ENCODE data around the gene BLCAP.

BLCAP gene

GRCh38 chr20:37567671-37568588 is 40.3 kb upstream of the BLCAP start:
- no peak overlapping the region for H3K18ac ChIP-seq (ENCODE audit: low read depth in 1 of 2, low read length in 2 of 2)
- H3K9ac ChIP-seq (ENCODE audit: low read length) = no peak overlapping the region
- no peaks in the 10 kb centered on the region for H3K79me1 ChIP-seq (replicated peaks; ENCODE audit: low read length, poor library complexity, severe bottlenecking)
- H3K4me2 ChIP-seq (ENCODE audit: low read length, poor library complexity, severe bottlenecking) = no peak overlapping the region
- no peak overlapping the region for H3K4ac ChIP-seq (ENCODE audit: low read depth in 1 of 2, low read length in 2 of 2)
- H2BK12ac ChIP-seq (ENCODE audit: low read length in 2 of 2) = no peak overlapping the region
- H3K27me3 ChIP-seq (ENCODE audit: control insufficient read depth in 1 of 2, insufficient read depth in 1 of 2, low read length in 2 of 2) = peaks cover 66 to 84% of the 10 kb centered on the region in 2 experiments
- H2AK5ac ChIP-seq (ENCODE audit: low read length, severe bottlenecking) = no peak overlapping the region
- no peak overlapping the region for H2BK15ac ChIP-seq (ENCODE audit: low read depth, poor library complexity, severe bottlenecking)
- no peak overlapping the region for H2BK120ac ChIP-seq (ENCODE audit: low read depth, low read length)
- no peak overlapping the region for H3K14ac ChIP-seq (ENCODE audit: low read length in 2 of 2)
- H3K27ac ChIP-seq (ENCODE audit: low read length, poor library complexity, severe bottlenecking) = no peak overlapping the region
- H4K8ac ChIP-seq (ENCODE audit: low read length) = no peak overlapping the region
- H3K36me3 ChIP-seq (ENCODE audit: control insufficient read depth in 1 of 2, insufficient read depth in 2 of 2, low read depth in 1 of 2, low read length in 2 of 2) = no peaks in the 10 kb centered on the region
- H3K23ac ChIP-seq (ENCODE audit: low read length in 2 of 2) = no peak overlapping the region
- no peaks in the 10 kb centered on the region for H3K9me3 ChIP-seq (ENCODE audit: control insufficient read depth, low read length)
- H2AFZ ChIP-seq (ENCODE audit: low read depth, low read length) = no peak overlapping the region
- peaks cover 7% of the 10 kb centered on the region for H3K4me1 ChIP-seq (ENCODE audit: control insufficient read depth, insufficient read depth, low read depth, low read length)
- no peak overlapping the region for H2BK5ac ChIP-seq (ENCODE audit: low read depth, low read length, poor library complexity, severe bottlenecking)
- no peak for DNase-seq
- no peak overlapping the region for H4K91ac ChIP-seq (ENCODE audit: low read length)
- 10% methylated on average over 4 of the region's 13 CpGs for WGBS
- H3K4me3 ChIP-seq (ENCODE audit: insufficient read depth in 1 of 2, low read depth in 1 of 2, low read length in 2 of 2) = no peak overlapping the region

GRCh38 chr20:37567331-37567665 is 39.6 kb upstream of the BLCAP start:
- no peak overlapping the region for H4K91ac ChIP-seq (ENCODE audit: low read length)
- no peak overlapping the region for H3K4ac ChIP-seq (ENCODE audit: low read depth in 1 of 2, low read length in 2 of 2)
- H3K79me1 ChIP-seq (replicated peaks; ENCODE audit: low read length, poor library complexity, severe bottlenecking) = no peaks in the 10 kb centered on the region
- no peak for DNase-seq
- H3K23ac ChIP-seq (ENCODE audit: low read length in 2 of 2) = no peak overlapping the region
- H4K8ac ChIP-seq (ENCODE audit: low read length) = no peak overlapping the region
- no peak overlapping the region for H2BK5ac ChIP-seq (ENCODE audit: low read depth, low read length, poor library complexity, severe bottlenecking)
- H2BK120ac ChIP-seq (ENCODE audit: low read depth, low read length) = no peak overlapping the region
- no peaks in the 10 kb centered on the region for H3K36me3 ChIP-seq (ENCODE audit: control insufficient read depth in 1 of 2, insufficient read depth in 2 of 2, low read depth in 1 of 2, low read length in 2 of 2)
- no peak overlapping the region for H2BK12ac ChIP-seq (ENCODE audit: low read length in 2 of 2)
- H3K27me3 ChIP-seq (ENCODE audit: control insufficient read depth in 1 of 2, insufficient read depth in 1 of 2, low read length in 2 of 2) = peaks cover 72 to 90% of the 10 kb centered on the region in 2 experiments
- no peaks in the 10 kb centered on the region for H3K9me3 ChIP-seq (ENCODE audit: control insufficient read depth, low read length)
- no peak overlapping the region for H3K9ac ChIP-seq (ENCODE audit: low read length)
- WGBS = 23% methylated on average over 6 of the region's 7 CpGs
- no peak overlapping the region for H3K14ac ChIP-seq (ENCODE audit: low read length in 2 of 2)
- no peak overlapping the region for H3K27ac ChIP-seq (ENCODE audit: low read length, poor library complexity, severe bottlenecking)
- H2BK15ac ChIP-seq (ENCODE audit: low read depth, poor library complexity, severe bottlenecking) = no peak overlapping the region
- no peak overlapping the region for H3K4me3 ChIP-seq (ENCODE audit: insufficient read depth in 1 of 2, low read depth in 1 of 2, low read length in 2 of 2)
- H3K4me1 ChIP-seq (ENCODE audit: control insufficient read depth, insufficient read depth, low read depth, low read length) = peaks cover 7% of the 10 kb centered on the region
- H2AK5ac ChIP-seq (ENCODE audit: low read length, severe bottlenecking) = no peak overlapping the region
- H3K18ac ChIP-seq (ENCODE audit: low read depth in 1 of 2, low read length in 2 of 2) = no peak overlapping the region
- no peak overlapping the region for H2AFZ ChIP-seq (ENCODE audit: low read depth, low read length)
- no peak overlapping the region for H3K4me2 ChIP-seq (ENCODE audit: low read length, poor library complexity, severe bottlenecking)

- H3K79me1 ChIP-seq (replicated peaks; ENCODE audit: low read length, poor library complexity, severe bottlenecking) = no peaks in the 10 kb centered on the region
Measured at GRCh38 chr20:37566590-37567330, 39.1 kb upstream of the BLCAP start.

GRCh38 chr20:37565134-37565811 is 37.6 kb upstream of the BLCAP start:
- Histone ChIP-seq H2AK5ac (ENCODE audit: low read length, severe bottlenecking) (no peak overlapping the region), H2BK120ac (ENCODE audit: low read depth, low read length) (no peak overlapping the region), H3K9ac (ENCODE audit: low read length) (no peak overlapping the region), H3K9me3 (ENCODE audit: control insufficient read depth, low read length) (no peaks in the 10 kb centered on the region), H3K23ac (ENCODE audit: low read length in 2 of 2) (no peak overlapping the region), H2BK12ac (ENCODE audit: low read length in 2 of 2) (no peak overlapping the region), H4K91ac (ENCODE audit: low read length) (no peak overlapping the region), H3K4ac (ENCODE audit: low read depth in 1 of 2, low read length in 2 of 2) (no peak overlapping the region), H3K18ac (ENCODE audit: low read depth in 1 of 2, low read length in 2 of 2) (no peak overlapping the region), H3K27me3 (ENCODE audit: control insufficient read depth in 1 of 2, insufficient read depth in 1 of 2, low read length in 2 of 2) (peaks cover 68 to 81% of the 10 kb centered on the region in 2 experiments), H2BK5ac (ENCODE audit: low read depth, low read length, poor library complexity, severe bottlenecking) (no peak overlapping the region), H3K4me1 (ENCODE audit: control insufficient read depth, insufficient read depth, low read depth, low read length) (peaks cover 7% of the 10 kb centered on the region), H3K14ac (ENCODE audit: low read length in 2 of 2) (no peak overlapping the region), H2BK15ac (ENCODE audit: low read depth, poor library complexity, severe bottlenecking) (no peak overlapping the region), H2AFZ (ENCODE audit: low read depth, low read length) (no peak overlapping the region), H4K8ac (ENCODE audit: low read length) (no peak overlapping the region), H3K27ac (ENCODE audit: low read length, poor library complexity, severe bottlenecking) (no peak overlapping the region), H3K4me2 (ENCODE audit: low read length, poor library complexity, severe bottlenecking) (no peak overlapping the region), H3K36me3 (ENCODE audit: control insufficient read depth in 1 of 2, insufficient read depth in 2 of 2, low read depth in 1 of 2, low read length in 2 of 2) (no peaks in the 10 kb centered on the region), H3K4me3 (ENCODE audit: insufficient read depth in 1 of 2, low read depth in 1 of 2, low read length in 2 of 2) (no peak overlapping the region), H3K79me1 (replicated peaks; ENCODE audit: low read length, poor library complexity, severe bottlenecking) (no peaks in the 10 kb centered on the region)
- 75% methylated on average over 12 of the region's 14 CpGs for WGBS
- no peak for DNase-seq

More at GRCh38 chr20:37566590-37567330, 39.1 kb upstream of the BLCAP start:
- no peak overlapping the region for H2AFZ ChIP-seq (ENCODE audit: low read depth, low read length)
- no peak overlapping the region for H3K9ac ChIP-seq (ENCODE audit: low read length)
- H3K18ac ChIP-seq (ENCODE audit: low read depth in 1 of 2, low read length in 2 of 2) = no peak overlapping the region
- H4K91ac ChIP-seq (ENCODE audit: low read length) = no peak overlapping the region
- no peak overlapping the region for H3K4me2 ChIP-seq (ENCODE audit: low read length, poor library complexity, severe bottlenecking)
- no peak for DNase-seq
- H3K27me3 ChIP-seq (ENCODE audit: control insufficient read depth in 1 of 2, insufficient read depth in 1 of 2, low read length in 2 of 2) = peaks cover 72 to 91% of the 10 kb centered on the region in 2 experiments
- H2AK5ac ChIP-seq (ENCODE audit: low read length, severe bottlenecking) = no peak overlapping the region
- no peak overlapping the region for H3K27ac ChIP-seq (ENCODE audit: low read length, poor library complexity, severe bottlenecking)
- H2BK12ac ChIP-seq (ENCODE audit: low read length in 2 of 2) = no peak overlapping the region
- no peak overlapping the region for H2BK5ac ChIP-seq (ENCODE audit: low read depth, low read length, poor library complexity, severe bottlenecking)
- no peak overlapping the region for H3K23ac ChIP-seq (ENCODE audit: low read length in 2 of 2)
- H4K8ac ChIP-seq (ENCODE audit: low read length) = no peak overlapping the region
- H3K4ac ChIP-seq (ENCODE audit: low read depth in 1 of 2, low read length in 2 of 2) = no peak overlapping the region
- no peak overlapping the region for H3K4me3 ChIP-seq (ENCODE audit: insufficient read depth in 1 of 2, low read depth in 1 of 2, low read length in 2 of 2)
- 84% methylated on average over 4 of the region's 5 CpGs for WGBS
- no peak overlapping the region for H3K14ac ChIP-seq (ENCODE audit: low read length in 2 of 2)
- H3K9me3 ChIP-seq (ENCODE audit: control insufficient read depth, low read length) = no peaks in the 10 kb centered on the region
- peaks cover 7% of the 10 kb centered on the region for H3K4me1 ChIP-seq (ENCODE audit: control insufficient read depth, insufficient read depth, low read depth, low read length)
- H2BK15ac ChIP-seq (ENCODE audit: low read depth, poor library complexity, severe bottlenecking) = no peak overlapping the region
- no peak overlapping the region for H2BK120ac ChIP-seq (ENCODE audit: low read depth, low read length)
- no peaks in the 10 kb centered on the region for H3K36me3 ChIP-seq (ENCODE audit: control insufficient read depth in 1 of 2, insufficient read depth in 2 of 2, low read depth in 1 of 2, low read length in 2 of 2)
